Vagina (tissue), 2 donors: ENCODE results near the gene HLTF. TPM values are rescaled to one million over a fixed set of nuclear protein-coding genes. Genes with fewer than 3 reads are reported as not detected.

Source experiments
- DNase-seq, 2 donors: peaks; one replicate each; pipeline ENCODE4 v3.0.0-alpha.2; 2017; ENCODE audit errors: extremely low spot score in 2 of 2
- H3K27ac ChIP-seq: fragments of 200-600 bp; sonication (generic); one replicate; pipeline ENCODE4 v1.5.1; 2019
- H3K27me3 ChIP-seq: fragments of 200-600 bp; sonication (generic); one replicate; pipeline ENCODE4 v1.5.1; 2019
- H3K36me3 ChIP-seq, 2 donors: fragments of 200-600 bp; sonication (generic); one replicate each; pipeline ENCODE4 v1.5.1; 2017 to 2019
- H3K4me1 ChIP-seq: fragments of 200-600 bp; sonication (generic); one replicate; pipeline ENCODE4 v1.5.1; 2019
- H3K4me3 ChIP-seq, 2 donors: fragments of 200-600 bp; sonication (generic); 1 replicate in 1 of 2; 2 replicates in 1 of 2; pipeline ENCODE4 v1.5.1; 2016 to 2019
- H3K9me3 ChIP-seq: fragments of 200-600 bp; sonication (generic); one replicate; pipeline ENCODE4 v1.5.1; 2019
- CTCF ChIP-seq, 3 experiments: fragments of 450-650 bp in 2 of 3; fragments of 200-600 bp in 1 of 3; sonication (generic) in 1 of 3; IDR thresholded peaks; one replicate each; pipeline ENCODE4 v1.5.1; 2017 to 2019; ENCODE audit warnings: antibody characterized with exemption in 3 of 3, mild to moderate bottlenecking in 2 of 3, moderate library complexity in 2 of 3
- POLR2A ChIP-seq, 2 donors: fragments of 450-650 bp; IDR thresholded peaks; one replicate each; pipeline ENCODE4 v1.6.1; 2017; ENCODE audit warnings: antibody characterized with exemption in 2 of 2, mild to moderate bottlenecking in 2 of 2, moderate library complexity in 2 of 2
- POLR2AphosphoS5 ChIP-seq, 2 donors: sonication (generic); formaldehyde crosslinking; IDR thresholded peaks; one replicate each; pipeline ENCODE4 v1.9.0; 2017; ENCODE audit warnings: antibody characterized with exemption in 2 of 2, mild to moderate bottlenecking in 2 of 2, low read depth in 1 of 2; ENCODE audit not compliant: insufficient read depth in 1 of 2
- intact Hi-C: fragments of 100-400 bp; cut with DNase I; formaldehyde crosslinking; loops from one replicate; pipeline ENCODE4 v1.15.1; 2023
- total RNA-seq: library from RNA; depleted of rRNA; stranded (reverse); fragments of >200 nt; gene quantifications from one replicate; pipeline ENCODE4 v1.2.3, GENCODE V29; 2016

HLTF gene
- total RNA-seq, 1 donor from 2014 or later, result 27.0 TPM

- H3K27ac ChIP-seq, result no peak overlapping the region
- no peaks in the 10 kb centered on the region for H3K27me3 ChIP-seq
- no peaks in the 10 kb centered on the region for H3K4me1 ChIP-seq
- H3K4me3 ChIP-seq, result no peak overlapping the region
- intact Hi-C loops, result no loop called here
- DNase-seq, result no peak
- TF ChIP-seq POLR2A (IDR thresholded peaks at IDR 0.05), result no peak
- TF ChIP-seq POLR2AphosphoS5 (IDR thresholded peaks at IDR 0.05; ENCODE audit: insufficient read depth in 1 of 2, low read depth in 1 of 2), result no peak
- no peak for TF ChIP-seq CTCF (IDR thresholded peaks at IDR 0.05)
- no peaks in the 10 kb centered on the region for H3K9me3 ChIP-seq
- H3K36me3 ChIP-seq, result no peaks in the 10 kb centered on the region
Measured at GRCh38 chr3:149077628-149078027, 8.7 kb downstream of the HLTF start.

DNA sequence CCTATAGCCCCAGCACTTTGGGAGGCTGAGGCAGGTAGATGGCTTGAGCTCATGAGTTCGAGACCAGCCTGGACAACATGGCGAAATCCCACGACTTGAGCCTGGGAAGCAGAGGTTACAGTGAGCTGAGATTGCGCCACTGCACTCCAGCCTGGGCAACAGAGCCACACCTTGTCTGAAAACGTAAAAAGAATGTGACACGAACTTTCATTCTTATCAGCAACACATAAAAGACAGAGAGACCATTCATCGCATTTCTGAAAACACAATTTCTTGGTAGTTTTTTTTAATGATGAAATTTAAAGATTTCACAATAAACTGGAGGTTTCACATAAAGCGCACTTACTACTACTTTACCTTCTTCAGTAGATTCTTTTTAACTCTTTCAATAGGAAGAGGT is 18.4 kb downstream of the HLTF start:
- H3K9me3 ChIP-seq, result no peaks in the 10 kb centered on the region
- no peak overlapping the region for H3K4me3 ChIP-seq
- H3K36me3 ChIP-seq, result peaks cover 0 to 24% of the 10 kb centered on the region in 2 donors
- intact Hi-C loops, result no loop called here
- H3K27me3 ChIP-seq, result no peaks in the 10 kb centered on the region
- TF ChIP-seq POLR2A (IDR thresholded peaks at IDR 0.05) (no peak), CTCF (IDR thresholded peaks at IDR 0.05) (no peak), POLR2AphosphoS5 (IDR thresholded peaks at IDR 0.05; ENCODE audit: insufficient read depth in 1 of 2, low read depth in 1 of 2) (no peak)
- no peaks in the 10 kb centered on the region for H3K4me1 ChIP-seq
- H3K27ac ChIP-seq, result no peak overlapping the region
- DNase-seq, result no peak

- Histone ChIP-seq H3K36me3 (peaks cover 0 to 20% of the 10 kb centered on the region in 2 donors), H3K27ac (no peak overlapping the region), H3K9me3 (no peaks in the 10 kb centered on the region), H3K4me1 (no peaks in the 10 kb centered on the region), H3K27me3 (no peaks in the 10 kb centered on the region), H3K4me3 (no peak overlapping the region)
- no peak for TF ChIP-seq CTCF (IDR thresholded peaks at IDR 0.05)
- no peak for TF ChIP-seq POLR2A (IDR thresholded peaks at IDR 0.05)
- TF ChIP-seq POLR2AphosphoS5 (IDR thresholded peaks at IDR 0.05; ENCODE audit: insufficient read depth in 1 of 2, low read depth in 1 of 2), result no peak
- DNase-seq, result no peak
- intact Hi-C loops, result no loop called here
Measured at GRCh38 chr3:149061776-149062175, 24.6 kb downstream of the HLTF start.

GRCh38 chr3:149058602-149059001 is 27.7 kb downstream of the HLTF start:
- H3K4me3 ChIP-seq, result no peak overlapping the region
- H3K36me3 ChIP-seq, result peaks cover 0 to 25% of the 10 kb centered on the region in 2 donors
- H3K27me3 ChIP-seq, result no peaks in the 10 kb centered on the region
- intact Hi-C loops, result no loop called here
- no peaks in the 10 kb centered on the region for H3K4me1 ChIP-seq
- H3K9me3 ChIP-seq, result no peaks in the 10 kb centered on the region
- DNase-seq, result no peak
- TF ChIP-seq POLR2AphosphoS5 (IDR thresholded peaks at IDR 0.05; ENCODE audit: insufficient read depth in 1 of 2, low read depth in 1 of 2) (no peak), CTCF (IDR thresholded peaks at IDR 0.05) (no peak), POLR2A (IDR thresholded peaks at IDR 0.05) (no peak)
- H3K27ac ChIP-seq, result no peak overlapping the region

GRCh38 chr3:149058198-149058597 is 28.1 kb downstream of the HLTF start:
- no peak overlapping the region for H3K27ac ChIP-seq
- H3K36me3 ChIP-seq, result peaks cover 0 to 26% of the 10 kb centered on the region in 2 donors
- H3K9me3 ChIP-seq, result no peaks in the 10 kb centered on the region
- H3K27me3 ChIP-seq, result no peaks in the 10 kb centered on the region
- intact Hi-C loops, result no loop called here
- no peak overlapping the region for H3K4me3 ChIP-seq
- no peak for DNase-seq
- H3K4me1 ChIP-seq, result no peaks in the 10 kb centered on the region
- TF ChIP-seq POLR2AphosphoS5 (IDR thresholded peaks at IDR 0.05; ENCODE audit: insufficient read depth in 1 of 2, low read depth in 1 of 2), result no peak
